GM12891 (cell line): ENCODE results near the gene ADGRV1.

Experiments
- PAX5 ChIP-seq: IDR thresholded peaks from 2 replicates; pipeline ENCODE4 v1.6.1; 2011; ENCODE audit warnings: low read length, moderate library complexity, mild to moderate bottlenecking; ENCODE audit not compliant: insufficient read depth, severe bottlenecking
- POLR2A ChIP-seq: IDR thresholded peaks from 2 replicates; pipeline ENCODE4 v1.6.1; 2011; ENCODE audit warnings: low read depth, low read length, control low read depth
- POLR2AphosphoS5 ChIP-seq: IDR thresholded peaks from 2 replicates; pipeline ENCODE4 v1.6.1; 2011; ENCODE audit warnings: low read depth, low read length, control low read depth
- POU2F2 ChIP-seq: IDR thresholded peaks from 2 replicates; pipeline ENCODE4 v1.6.1; 2011; ENCODE audit warnings: low read depth, mild to moderate bottlenecking, control low read depth, low read length, moderate library complexity
- SPI1 ChIP-seq: IDR thresholded peaks from 2 replicates; pipeline ENCODE4 v1.6.1; 2011; ENCODE audit warnings: low read depth, low read length, control low read depth
- TAF1 ChIP-seq: IDR thresholded peaks from 2 replicates; pipeline ENCODE4 v1.6.1; 2011; ENCODE audit warnings: low read depth, low read length, control low read depth

DNA sequence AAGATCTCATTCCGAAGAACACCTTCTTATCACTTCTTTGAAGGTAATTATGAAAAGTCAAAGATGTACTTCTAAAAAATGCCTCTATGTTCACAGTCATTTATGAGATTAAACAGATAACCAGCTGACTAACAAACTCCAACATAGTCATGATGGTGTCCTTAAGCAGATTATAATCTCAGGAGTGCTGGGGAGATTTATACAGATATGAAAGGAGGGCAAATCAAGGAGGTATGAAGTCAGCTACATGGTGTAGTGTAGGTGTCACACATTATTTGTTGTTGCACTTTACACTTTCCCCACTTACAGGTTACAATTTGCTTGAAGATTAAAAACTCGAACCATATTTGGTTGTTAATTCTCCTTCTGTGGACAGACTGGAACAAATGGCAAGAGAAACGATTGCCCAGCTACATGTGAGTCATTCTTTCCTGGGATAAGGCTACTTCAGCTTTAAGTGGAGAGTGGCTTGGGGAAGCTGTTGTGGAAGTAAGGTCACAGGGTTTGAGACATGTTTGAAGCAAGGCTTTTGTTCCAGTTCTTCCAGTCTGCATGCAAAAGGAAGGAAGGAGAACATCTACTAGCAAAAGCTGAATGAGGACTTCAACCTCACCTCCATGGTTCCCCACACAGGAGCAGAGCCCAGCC lies 320.1 kb downstream of the ADGRV1 start:
- TF ChIP-seq POLR2AphosphoS5 (no peak), POU2F2 (no peak), SPI1 (no peak), POLR2A (no peak), TAF1 (no peak), PAX5 (no peak)
